NCI-H2196 treated with DMSO at 0.1 percent for 48 hours (cell line): ENCODE measurements around the gene DMAC2.
"Not testable (repeated sequence)": the region's sequence is repeated elsewhere in the genome, so short reads cannot be mapped to it uniquely, and the experiment has no call there.

Experiments
- DNase-seq: peaks from one replicate; lab custom pipeline; 2025; ENCODE audit not compliant: unreplicated experiment; lab: John Stamatoyannopoulos, UW

DMAC2 gene

GRCh38 chr19:41439441-41440222, at the start of gene DMAC2:
DMAC2 (minus strand) TSS chr19:41439912; CDS start chr19:41439899, 13 bp downstream.
- DNase-seq = peak; percentile 97

- DNase-seq = not testable (repeated sequence)
Measured at GRCh38 chr19:41486953-41487352, 47.2 kb upstream of the DMAC2 start.

GRCh38 chr19:41484822-41485221, 45.1 kb upstream of the DMAC2 start:
- no peak for DNase-seq

- DNase-seq = no peak
Measured at GRCh38 chr19:41480336-41480735, 40.6 kb upstream of the DMAC2 start.

- no peak for DNase-seq
Measured at GRCh38 chr19:41479757-41480191, 40.1 kb upstream of the DMAC2 start.

GRCh38 chr19:41478875-41479756, 39.4 kb upstream of the DMAC2 start:
- DNase-seq = no peak

- DNase-seq = no peak
Measured at GRCh38 chr19:41478171-41478570, 38.5 kb upstream of the DMAC2 start.

GRCh38 chr19:41476583-41476982, 36.9 kb upstream of the DMAC2 start:
- no peak for DNase-seq

GRCh38 chr19:41463257-41464256, 23.8 kb upstream of the DMAC2 start:
- DNase-seq = not testable (repeated sequence)

GRCh38 chr19:41462497-41462896, 22.8 kb upstream of the DMAC2 start:
- DNase-seq = no peak

- no peak for DNase-seq
Measured at GRCh38 chr19:41457241-41457640, 17.5 kb upstream of the DMAC2 start.

GRCh38 chr19:41456342-41456918, 16.7 kb upstream of the DMAC2 start:
- DNase-seq = no peak

- DNase-seq = no peak
Measured at GRCh38 chr19:41455936-41456335, 16.2 kb upstream of the DMAC2 start.

- no peak for DNase-seq
Measured at GRCh38 chr19:41452584-41453275, 13.0 kb upstream of the DMAC2 start.

- no peak for DNase-seq
Measured at GRCh38 chr19:41449865-41450178, 10.1 kb upstream of the DMAC2 start.

GRCh38 chr19:41449079-41449864, 9.6 kb upstream of the DMAC2 start:
- peak; percentile 62 for DNase-seq

- DNase-seq = no peak
Measured at GRCh38 chr19:41447732-41448332, 8.1 kb upstream of the DMAC2 start.

GRCh38 chr19:41445575-41445974, 5.9 kb upstream of the DMAC2 start:
- DNase-seq = no peak
